Fibroblast of lung (primary cell): ENCODE measurements around the gene SLC8A3.
A peak's percentile ranks its signal among the peaks of the same experiment; 100 is the strongest.

Source experiments
- EZH2 ChIP-seq: IDR thresholded peaks from 2 replicates; pipeline ENCODE4 v1.5.1; 2012; ENCODE audit warnings: low read length, control low read depth, mild to moderate bottlenecking; ENCODE audit errors: missing control alignments
- TF ChIP-seq, protein P1 (sequence below), 2 donors: IDR thresholded peaks in 1 of 2; conservative IDR thresholded peaks in 1 of 2; 1 replicate in 1 of 2; 2 replicates in 1 of 2; pipeline ENCODE4 v1.5.1; 2011 to 2012; ENCODE audit warnings: low read length in 2 of 2, control low read depth in 1 of 2, inconsistent platforms in 1 of 2, low read depth in 1 of 2, mild to moderate bottlenecking in 1 of 2

DNA sequence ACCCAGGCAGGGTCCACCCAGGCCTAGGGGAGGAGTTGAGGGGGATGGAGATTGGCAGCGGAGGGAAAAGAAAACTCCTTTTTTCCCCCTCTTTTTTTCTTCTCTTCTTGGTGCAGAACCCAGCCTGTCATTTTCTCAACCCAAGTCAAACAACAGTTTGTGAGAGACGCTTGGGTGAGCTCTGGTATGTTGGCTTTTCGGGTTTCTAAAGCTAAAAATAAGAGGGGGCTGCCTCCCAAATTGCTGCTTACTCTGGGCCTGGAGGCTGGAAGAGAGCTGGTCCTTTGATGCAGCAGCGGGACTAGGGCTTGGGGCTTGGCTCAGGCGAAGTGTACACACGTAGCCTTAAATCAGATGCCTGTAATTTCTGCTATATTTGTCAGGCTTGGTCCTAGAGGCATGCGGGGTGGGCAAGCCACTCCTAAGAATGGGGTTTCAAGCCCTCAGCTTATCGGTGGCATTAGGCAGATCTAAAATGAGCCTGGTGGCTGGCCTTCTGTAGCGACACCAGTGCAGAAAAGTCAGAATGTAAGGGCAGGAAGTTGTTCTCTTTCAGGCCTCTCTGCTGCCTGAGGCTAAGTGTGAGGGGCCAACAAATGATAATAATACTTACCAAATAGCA is 816 bp upstream of the SLC8A3 start:
- peak; percentile 60 for TF ChIP-seq EZH2
- TF ChIP-seq, protein P1, sequence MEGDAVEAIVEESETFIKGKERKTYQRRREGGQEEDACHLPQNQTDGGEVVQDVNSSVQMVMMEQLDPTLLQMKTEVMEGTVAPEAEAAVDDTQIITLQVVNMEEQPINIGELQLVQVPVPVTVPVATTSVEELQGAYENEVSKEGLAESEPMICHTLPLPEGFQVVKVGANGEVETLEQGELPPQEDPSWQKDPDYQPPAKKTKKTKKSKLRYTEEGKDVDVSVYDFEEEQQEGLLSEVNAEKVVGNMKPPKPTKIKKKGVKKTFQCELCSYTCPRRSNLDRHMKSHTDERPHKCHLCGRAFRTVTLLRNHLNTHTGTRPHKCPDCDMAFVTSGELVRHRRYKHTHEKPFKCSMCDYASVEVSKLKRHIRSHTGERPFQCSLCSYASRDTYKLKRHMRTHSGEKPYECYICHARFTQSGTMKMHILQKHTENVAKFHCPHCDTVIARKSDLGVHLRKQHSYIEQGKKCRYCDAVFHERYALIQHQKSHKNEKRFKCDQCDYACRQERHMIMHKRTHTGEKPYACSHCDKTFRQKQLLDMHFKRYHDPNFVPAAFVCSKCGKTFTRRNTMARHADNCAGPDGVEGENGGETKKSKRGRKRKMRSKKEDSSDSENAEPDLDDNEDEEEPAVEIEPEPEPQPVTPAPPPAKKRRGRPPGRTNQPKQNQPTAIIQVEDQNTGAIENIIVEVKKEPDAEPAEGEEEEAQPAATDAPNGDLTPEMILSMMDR (conservative IDR thresholded peaks at IDR 0.05 in 1 of 2, IDR thresholded peaks at IDR 0.05 in 1 of 2; ENCODE audit: low read depth in 1 of 2, low read length in 2 of 2), result no peak
